Loucy (cell line): ENCODE data around the gene EEA1.
"Not testable (repeated sequence)": the region's sequence is repeated elsewhere in the genome, so short reads cannot be mapped to it uniquely, and the experiment has no call there.

Source experiments
- H2AFZ ChIP-seq: fragments of 200-600 bp; sonication (generic); 2 replicates; pipeline ENCODE4 v1.6.0; 2016; ENCODE audit warnings: antibody characterized with exemption, mild to moderate bottlenecking, low read length, moderate library complexity
- H3F3A ChIP-seq: fragments of 200-600 bp; 2 replicates; pipeline ENCODE4 v1.6.0; 2016; ENCODE audit warnings: antibody characterized with exemption, low read depth, mild to moderate bottlenecking
- H3K27me3 ChIP-seq: fragments of 200-600 bp; sonication (generic); 2 replicates; pipeline ENCODE4 v1.6.1; 2014; ENCODE audit warnings: low read length, mild to moderate bottlenecking; ENCODE audit not compliant: insufficient read depth, poor library complexity, severe bottlenecking
- H3K36me3 ChIP-seq: fragments of 200-600 bp; sonication (generic); 2 replicates; pipeline ENCODE4 v1.6.1; 2016; ENCODE audit warnings: low read length; ENCODE audit not compliant: insufficient read depth
- H3K4me1 ChIP-seq: fragments of 200-600 bp; sonication (generic); 2 replicates; pipeline ENCODE4 v1.5.1; 2014; ENCODE audit warnings: low read length, mild to moderate bottlenecking; ENCODE audit not compliant: insufficient read depth, poor library complexity, severe bottlenecking
- H3K4me2 ChIP-seq: fragments of 200-600 bp; sonication (generic); 2 replicates; pipeline ENCODE4 v1.6.0; 2014; ENCODE audit warnings: antibody characterized with exemption, low read length, low read depth, mild to moderate bottlenecking; ENCODE audit not compliant: poor library complexity, severe bottlenecking
- H3K4me3 ChIP-seq: fragments of 200-600 bp; sonication (generic); 2 replicates; pipeline ENCODE4 v1.5.1; 2014; ENCODE audit warnings: low read length, mild to moderate bottlenecking, mixed read lengths; ENCODE audit not compliant: poor library complexity, severe bottlenecking
- H3K79me2 ChIP-seq: fragments of 200-600 bp; sonication (generic); 2 replicates; pipeline ENCODE4 v1.6.1; 2014; ENCODE audit warnings: low read length; ENCODE audit not compliant: insufficient read depth
- H3K9ac ChIP-seq: fragments of 200-600 bp; sonication (generic); 2 replicates; pipeline ENCODE4 v1.6.0; 2014; ENCODE audit warnings: mild to moderate bottlenecking, low read depth, low read length, moderate library complexity; ENCODE audit not compliant: poor library complexity, severe bottlenecking
- H3K9me2 ChIP-seq: fragments of 200-600 bp; sonication (generic); replicated peaks from 2 replicates; pipeline ENCODE4 v1.6.1; 2016; ENCODE audit warnings: low read depth, low read length, mixed read lengths
- H3K9me3 ChIP-seq: fragments of 200-600 bp; sonication (generic); 2 replicates; pipeline ENCODE4 v1.6.1; 2014; ENCODE audit warnings: mild to moderate bottlenecking, antibody characterized with exemption, low read length, low read depth; ENCODE audit not compliant: insufficient read depth
- H4K20me1 ChIP-seq: fragments of 200-600 bp; sonication (generic); 2 replicates; pipeline ENCODE4 v1.6.0; 2014; ENCODE audit warnings: antibody characterized with exemption, low read length, mild to moderate bottlenecking; ENCODE audit not compliant: insufficient read depth, poor library complexity, severe bottlenecking
- CTCF ChIP-seq: fragments of 200-600 bp; sonication (generic); conservative IDR thresholded peaks from 2 replicates; pipeline ENCODE4 v1.5.1; 2014; ENCODE audit warnings: mild to moderate bottlenecking, antibody characterized with exemption, low read length
- EZH2phosphoT487 ChIP-seq: fragments of 200-600 bp; IDR thresholded peaks from 2 replicates; pipeline ENCODE4 v1.6.1; 2018; ENCODE audit warnings: antibody characterized with exemption, mild to moderate bottlenecking, moderate library complexity, borderline replicate concordance

The EEA1 gene

GRCh38 chr12:92968176-92968813 is 39.2 kb upstream of the EEA1 start:
- Histone ChIP-seq H2AFZ (no peak overlapping the region), H3K9ac (no peak overlapping the region), H3K27me3 (no peaks in the 10 kb centered on the region), H3K4me2 (no peak overlapping the region), H3K4me3 (no peak overlapping the region), H3K4me1 (peaks cover 3% of the 10 kb centered on the region), H3F3A (no peaks in the 10 kb centered on the region), H4K20me1 (no peaks in the 10 kb centered on the region), H3K36me3 (no peaks in the 10 kb centered on the region), H3K9me2 (no peaks in the 10 kb centered on the region), H3K9me3 (no peaks in the 10 kb centered on the region), H3K79me2 (no peaks in the 10 kb centered on the region)
- TF ChIP-seq CTCF (no peak), EZH2phosphoT487 (no peak)

GRCh38 chr12:92964378-92964777 is 35.3 kb upstream of the EEA1 start:
- H3F3A ChIP-seq, H4K20me1 ChIP-seq, H3K9me2 ChIP-seq, H3K79me2 ChIP-seq, H3K9ac ChIP-seq, H3K9me3 ChIP-seq, H2AFZ ChIP-seq, H3K4me2 ChIP-seq, H3K27me3 ChIP-seq, H3K36me3 ChIP-seq, H3K4me3 ChIP-seq, H3K4me1 ChIP-seq: not testable (repeated sequence)

GRCh38 chr12:92961949-92962348 is 32.9 kb upstream of the EEA1 start:
- Histone ChIP-seq H3K9ac (no peak overlapping the region), H4K20me1 (no peaks in the 10 kb centered on the region), H3K9me2 (0 out of 2 replicates have a peak, but pooled peaks cover 5% of the 10 kb centered on the region), H3K4me3 (no peak overlapping the region), H3K79me2 (no peaks in the 10 kb centered on the region), H3K36me3 (no peaks in the 10 kb centered on the region), H3K9me3 (no peaks in the 10 kb centered on the region), H3F3A (no peaks in the 10 kb centered on the region), H3K4me2 (no peak overlapping the region), H3K4me1 (peaks cover 3% of the 10 kb centered on the region), H2AFZ (no peak overlapping the region), H3K27me3 (no peaks in the 10 kb centered on the region)
- TF ChIP-seq CTCF (no peak), EZH2phosphoT487 (no peak)
